Fibroblast of pulmonary artery (primary cell): ENCODE results near the gene SMCR8.
"Not testable (repeated sequence)": the region's sequence is repeated elsewhere in the genome, so short reads cannot be mapped to it uniquely, and the experiment has no call there.

Experiments used
- DNase-seq: peaks from one replicate; pipeline ENCODE4 v3.0.0-alpha.2; 2010; ENCODE audit warnings: low read depth
- H3K4me3 ChIP-seq: replicated peaks from 2 replicates; pipeline ENCODE4 v1.5.1; 2011; ENCODE audit warnings: low read depth, mild to moderate bottlenecking, control low read depth, low read length, moderate library complexity
- CTCF ChIP-seq: IDR thresholded peaks from 2 replicates; pipeline ENCODE4 v1.5.1; 2011; ENCODE audit warnings: mild to moderate bottlenecking, control low read depth, low read length, inconsistent platforms; ENCODE audit errors: missing control alignments

The SMCR8 gene

GRCh38 chr17:18368946-18369345, 53.9 kb downstream of the SMCR8 start:
- no peak for DNase-seq
- TF ChIP-seq CTCF: no peak
- H3K4me3 ChIP-seq: no peak overlapping the region

- DNase-seq: no peak
- no peak for TF ChIP-seq CTCF
- no peak overlapping the region for H3K4me3 ChIP-seq
Observed at GRCh38 chr17:18370761-18371160, 55.7 kb downstream of the SMCR8 start.

- TF ChIP-seq CTCF: no peak
- DNase-seq: no peak
- no peak overlapping the region for H3K4me3 ChIP-seq
Observed at GRCh38 chr17:18371455-18371854, 56.4 kb downstream of the SMCR8 start.

- not testable (repeated sequence) for H3K4me3 ChIP-seq
Observed at GRCh38 chr17:18373181-18373580, 58.1 kb downstream of the SMCR8 start.

GRCh38 chr17:18374216-18374615, 59.1 kb downstream of the SMCR8 start:
- TF ChIP-seq CTCF: no peak
- DNase-seq: no peak
- no peak overlapping the region for H3K4me3 ChIP-seq

More at GRCh38 chr17:18373181-18373580, 58.1 kb downstream of the SMCR8 start:
- DNase-seq: not testable (repeated sequence)
